Kidney epithelial cell (primary cell): ENCODE data around the gene SPATA16. TPM values are rescaled to one million over a fixed set of nuclear protein-coding genes. Genes with fewer than 3 reads are reported as not detected.

Source experiments
- DNase-seq: peaks from one replicate; pipeline ENCODE4 v3.0.0-alpha.2; 2010; ENCODE audit warnings: low read depth
- H3K27me3 ChIP-seq: 2 replicates; pipeline ENCODE4 v1.6.0; 2011; ENCODE audit warnings: low read length; ENCODE audit not compliant: control insufficient read depth, insufficient read depth
- H3K36me3 ChIP-seq: 2 replicates; pipeline ENCODE4 v1.5.1; 2011; ENCODE audit warnings: low read length; ENCODE audit not compliant: control insufficient read depth, insufficient read depth
- H3K4me3 ChIP-seq: 2 replicates; pipeline ENCODE4 v1.5.1; 2011; ENCODE audit warnings: low read depth, mild to moderate bottlenecking, control low read depth, low read length
- total RNA-seq: library from RNA; depleted of rRNA; stranded (reverse); fragments of >200 nt; gene quantifications from 2 replicates; pipeline ENCODE4 v1.2.3, GENCODE V29; 2015
- TF ChIP-seq, protein P1 (sequence below): IDR thresholded peaks from 2 replicates; pipeline ENCODE4 v1.5.1; 2011; ENCODE audit warnings: mild to moderate bottlenecking, moderate library complexity, low read length, control low read depth, inconsistent platforms; ENCODE audit not compliant: insufficient read depth, poor library complexity, severe bottlenecking

SPATA16 gene
- total RNA-seq, 1 donor from 2014 or later = not detected

DNA sequence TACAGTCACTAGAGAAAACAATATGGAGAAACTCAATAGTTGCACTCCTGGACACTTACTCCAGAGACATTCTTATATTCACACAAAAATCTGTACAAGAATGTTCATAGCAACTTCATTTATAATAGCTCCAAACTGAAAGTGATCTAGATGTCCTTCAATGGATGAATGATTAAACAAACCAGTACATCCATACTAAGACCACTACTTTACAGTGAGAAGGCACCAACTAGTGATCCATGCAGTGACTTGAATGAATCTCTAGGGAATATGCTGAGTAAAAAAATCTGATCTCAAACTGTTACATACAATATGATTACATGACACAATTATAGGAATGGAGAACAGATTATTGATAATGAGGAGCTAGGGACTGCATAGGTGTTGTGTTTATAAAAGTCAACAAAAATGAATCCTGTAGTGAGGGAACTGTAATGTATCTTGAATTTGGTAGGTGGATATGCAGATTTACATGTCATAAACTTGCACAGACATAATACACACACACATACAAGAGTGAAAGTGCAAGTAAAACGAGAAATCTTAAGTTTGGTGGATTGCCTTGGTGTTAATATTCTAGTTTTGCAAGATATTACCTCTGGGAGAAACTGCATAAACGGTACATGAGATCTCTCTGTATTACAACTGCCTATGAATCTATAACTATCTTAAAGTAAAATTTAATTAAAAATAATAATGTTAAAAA, 85.7 kb downstream of the SPATA16 start:
- no peak for DNase-seq
- TF ChIP-seq, protein P1, sequence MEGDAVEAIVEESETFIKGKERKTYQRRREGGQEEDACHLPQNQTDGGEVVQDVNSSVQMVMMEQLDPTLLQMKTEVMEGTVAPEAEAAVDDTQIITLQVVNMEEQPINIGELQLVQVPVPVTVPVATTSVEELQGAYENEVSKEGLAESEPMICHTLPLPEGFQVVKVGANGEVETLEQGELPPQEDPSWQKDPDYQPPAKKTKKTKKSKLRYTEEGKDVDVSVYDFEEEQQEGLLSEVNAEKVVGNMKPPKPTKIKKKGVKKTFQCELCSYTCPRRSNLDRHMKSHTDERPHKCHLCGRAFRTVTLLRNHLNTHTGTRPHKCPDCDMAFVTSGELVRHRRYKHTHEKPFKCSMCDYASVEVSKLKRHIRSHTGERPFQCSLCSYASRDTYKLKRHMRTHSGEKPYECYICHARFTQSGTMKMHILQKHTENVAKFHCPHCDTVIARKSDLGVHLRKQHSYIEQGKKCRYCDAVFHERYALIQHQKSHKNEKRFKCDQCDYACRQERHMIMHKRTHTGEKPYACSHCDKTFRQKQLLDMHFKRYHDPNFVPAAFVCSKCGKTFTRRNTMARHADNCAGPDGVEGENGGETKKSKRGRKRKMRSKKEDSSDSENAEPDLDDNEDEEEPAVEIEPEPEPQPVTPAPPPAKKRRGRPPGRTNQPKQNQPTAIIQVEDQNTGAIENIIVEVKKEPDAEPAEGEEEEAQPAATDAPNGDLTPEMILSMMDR = no peak
- Histone ChIP-seq H3K4me3 (no peak overlapping the region), H3K36me3 (no peaks in the 10 kb centered on the region), H3K27me3 (no peaks in the 10 kb centered on the region)

DNA sequence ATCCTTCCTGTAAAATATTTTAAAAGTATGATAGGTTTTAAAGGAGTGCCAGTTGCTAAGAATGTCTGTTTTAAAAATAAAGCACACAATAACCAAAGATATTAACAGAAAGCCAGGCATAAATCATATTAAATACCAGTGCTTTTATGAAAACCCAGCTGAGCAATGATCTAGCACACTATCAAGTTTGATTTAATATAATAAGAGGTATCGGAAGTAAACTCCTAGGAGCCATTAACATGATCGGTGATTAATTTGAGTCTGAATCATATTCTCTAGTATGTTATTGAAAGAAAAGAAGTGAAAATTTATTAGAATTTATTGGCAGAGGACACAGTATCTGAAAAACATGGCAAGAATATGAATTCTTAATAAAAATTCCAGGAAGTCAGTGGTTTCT, 91.7 kb downstream of the SPATA16 start:
- DNase-seq = no peak
- TF ChIP-seq, protein P1 = no peak
- no peak overlapping the region for H3K4me3 ChIP-seq
- H3K36me3 ChIP-seq = no peaks in the 10 kb centered on the region
- H3K27me3 ChIP-seq = no peaks in the 10 kb centered on the region

DNA sequence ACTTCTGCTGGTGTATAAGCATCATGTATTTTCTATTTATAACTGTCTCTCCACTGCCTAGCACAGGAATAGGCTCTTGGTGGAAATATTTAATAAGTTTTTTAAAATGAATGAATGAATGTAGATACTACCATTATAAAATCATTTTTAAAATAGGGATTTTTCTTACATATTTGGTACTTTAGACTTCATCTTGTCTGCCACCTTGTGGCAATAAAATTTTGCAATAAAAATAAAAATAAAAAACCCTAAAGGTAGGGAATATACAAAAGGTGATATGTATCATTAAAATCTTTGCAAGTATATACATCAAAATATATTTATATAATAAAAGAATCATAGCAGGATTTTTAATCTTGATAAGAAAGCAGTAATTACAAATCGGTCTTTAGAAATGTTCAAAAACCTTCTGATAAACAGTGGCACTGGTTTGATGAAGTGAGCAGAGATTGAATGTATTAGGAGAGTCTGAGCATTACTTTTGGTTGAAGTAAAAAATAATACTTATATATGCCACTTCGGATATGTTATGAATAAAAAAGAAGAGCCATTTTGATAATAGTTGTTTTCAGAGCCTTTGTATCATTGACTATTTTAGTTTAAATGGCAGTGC, 95.2 kb downstream of the SPATA16 start:
- DNase-seq = no peak
- no peak overlapping the region for H3K4me3 ChIP-seq
- H3K36me3 ChIP-seq = no peaks in the 10 kb centered on the region
- TF ChIP-seq, protein P1 = peak; percentile 30
- H3K27me3 ChIP-seq = no peaks in the 10 kb centered on the region

DNA sequence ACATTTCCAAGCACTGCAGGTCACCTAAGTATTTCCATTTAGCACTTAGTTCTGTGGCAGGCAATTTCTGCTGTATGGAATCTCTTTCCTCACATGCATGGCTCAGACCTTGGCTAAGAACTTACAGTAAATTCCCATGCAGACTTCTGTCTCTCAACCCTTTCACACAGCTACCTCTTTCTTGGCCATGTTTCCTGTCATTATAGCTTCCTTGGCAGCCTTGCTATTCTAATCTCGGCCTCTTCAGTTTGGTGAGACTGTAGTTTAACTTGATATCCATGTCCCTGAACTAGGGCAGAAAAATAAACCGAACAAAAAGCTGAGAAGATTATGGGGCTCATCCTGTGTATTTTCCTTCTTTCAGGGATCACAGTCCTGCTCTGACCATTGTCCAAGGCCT, 96.0 kb downstream of the SPATA16 start:
- DNase-seq = no peak
- Histone ChIP-seq H3K36me3 (no peaks in the 10 kb centered on the region), H3K27me3 (no peaks in the 10 kb centered on the region), H3K4me3 (no peak overlapping the region)
- TF ChIP-seq, protein P1 = no peak

DNA sequence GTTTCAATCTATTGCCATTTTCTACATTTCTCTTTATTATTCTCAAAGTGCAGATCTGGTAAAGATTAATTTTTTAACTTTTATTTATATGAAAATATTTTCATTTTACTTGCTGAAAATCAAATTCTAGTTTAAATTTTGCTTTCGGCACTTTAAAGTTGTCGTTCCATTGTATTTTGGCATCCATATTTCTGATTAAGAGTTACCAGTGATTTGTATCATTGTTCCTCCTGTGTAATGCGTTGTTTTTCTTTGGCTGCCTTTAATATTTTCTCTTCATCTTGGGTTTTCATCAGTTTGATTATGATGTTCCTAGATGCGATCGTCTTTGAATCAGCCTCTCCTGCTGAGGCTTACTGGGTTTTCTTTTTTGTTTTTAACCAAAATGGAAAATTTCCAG, 97.3 kb downstream of the SPATA16 start:
- no peak overlapping the region for H3K4me3 ChIP-seq
- TF ChIP-seq, protein P1 = no peak
- H3K36me3 ChIP-seq = no peaks in the 10 kb centered on the region
- DNase-seq = no peak
- H3K27me3 ChIP-seq = no peaks in the 10 kb centered on the region
